CD4-positive, alpha-beta T cell (primary cell): ENCODE measurements around the gene DLST. TPM values are rescaled to one million over a fixed set of nuclear protein-coding genes. Genes with fewer than 3 reads are reported as not detected.

Experiments used
- ATAC-seq: fragments of 200-7000 bp; cut with Tn5 transposase; one replicate; pipeline ENCODE4 v1.10.0; 2022; ENCODE audit warnings: mild to moderate bottlenecking; ENCODE audit not compliant: poor library complexity
- CTCF ChIA-PET: fragments of 350-600 bp; sonication (Branson Sonifier 250); formaldehyde crosslinking; loops from one replicate; lab custom pipeline; 2021; ENCODE audit warnings: antibody characterized with exemption, inconsistent platforms; lab: Charles Lee
- POLR2A ChIA-PET: fragments of 350-600 bp; sonication (Branson Sonifier 250); formaldehyde crosslinking; loops from one replicate; lab custom pipeline; 2021; ENCODE audit warnings: antibody characterized with exemption, inconsistent platforms; lab: Charles Lee
- DNase-seq, 14 experiments: peaks; one replicate each; pipeline ENCODE4 v3.0.0-alpha.2; 2013 to 2020; ENCODE audit warnings: mixed read lengths in 2 of 14
- H3K27ac ChIP-seq, 2 donors: one replicate each; pipeline versions ENCODE4 v1.5.1 to v1.7.0; 2013; ENCODE audit warnings: low read length in 2 of 2, low read depth in 1 of 2, mild to moderate bottlenecking in 1 of 2
- H3K27me3 ChIP-seq, 2 experiments: 1 replicate in 1 of 2; 2 replicates in 1 of 2; pipeline versions ENCODE4 v1.6.1 to v1.7.0; 2013; ENCODE audit warnings: low read length in 2 of 2, control low read depth in 1 of 2, mild to moderate bottlenecking in 1 of 2, moderate library complexity in 1 of 2; ENCODE audit not compliant: insufficient read depth in 2 of 2, control insufficient read depth in 1 of 2
- H3K36me3 ChIP-seq: one replicate; pipeline ENCODE4 v1.6.1; 2013; ENCODE audit warnings: low read length, control low read depth; ENCODE audit not compliant: insufficient read depth
- H3K4me1 ChIP-seq: one replicate; pipeline ENCODE4 v1.6.1; 2013; ENCODE audit warnings: low read length, control low read depth; ENCODE audit not compliant: insufficient read depth
- H3K4me3 ChIP-seq: one replicate; pipeline ENCODE4 v1.5.1; 2013; ENCODE audit warnings: mild to moderate bottlenecking, low read length, moderate library complexity
- H3K9me3 ChIP-seq, 2 experiments: 1 replicate in 1 of 2; 2 replicates in 1 of 2; pipeline versions ENCODE4 v1.6.1 to v1.7.0; 2013; ENCODE audit warnings: low read length in 2 of 2, mild to moderate bottlenecking in 2 of 2, control low read depth in 1 of 2, moderate library complexity in 1 of 2; ENCODE audit not compliant: control insufficient read depth in 1 of 2, insufficient read depth in 1 of 2
- H3K27ac Mint-ChIP-seq: one replicate; pipeline ENCODE4 v1.8.0; 2020; ENCODE audit warnings: mixed read lengths
- H3K27me3 Mint-ChIP-seq: one replicate; pipeline ENCODE4 v1.8.0; 2021; ENCODE audit warnings: mixed read lengths
- H3K36me3 Mint-ChIP-seq: one replicate; pipeline ENCODE4 v1.8.0; 2021; ENCODE audit warnings: low read depth, mixed read lengths
- H3K4me1 Mint-ChIP-seq: one replicate; pipeline ENCODE4 v1.8.0; 2021; ENCODE audit warnings: low read depth, mixed read lengths
- H3K4me3 Mint-ChIP-seq: one replicate; pipeline ENCODE4 v1.8.0; 2020; ENCODE audit warnings: mild to moderate bottlenecking, mixed read lengths
- H3K9me3 Mint-ChIP-seq: one replicate; pipeline ENCODE4 v1.8.0; 2020; ENCODE audit warnings: mixed read lengths
- intact Hi-C, 2 experiments: fragments of 100-400 bp; cut with DNase I in 1 of 2; cut with micrococcal nuclease in 1 of 2; formaldehyde crosslinking; loops; one replicate each; pipeline versions ENCODE4 v1.15.1 to v1.9.0; 2023 to 2025; cut with DNase I, micrococcal nuclease
- total RNA-seq, 174 experiments: library from RNA in 2 of 174; stranded (reverse) in 2 of 174; gene quantifications; one replicate each; pipeline ENCODE4 v1.2.3 and lab custom pipeline; 2021 to 2026
- TF ChIP-seq, protein P1 (sequence below): fragments of 200-600 bp; IDR thresholded peaks from one replicate; pipeline ENCODE4 v1.8.0; 2022; ENCODE audit warnings: antibody characterized with exemption, mild to moderate bottlenecking

The DLST gene
- total RNA-seq, 2 experiments from 2014 or later, result 162 to 170 TPM

DNA sequence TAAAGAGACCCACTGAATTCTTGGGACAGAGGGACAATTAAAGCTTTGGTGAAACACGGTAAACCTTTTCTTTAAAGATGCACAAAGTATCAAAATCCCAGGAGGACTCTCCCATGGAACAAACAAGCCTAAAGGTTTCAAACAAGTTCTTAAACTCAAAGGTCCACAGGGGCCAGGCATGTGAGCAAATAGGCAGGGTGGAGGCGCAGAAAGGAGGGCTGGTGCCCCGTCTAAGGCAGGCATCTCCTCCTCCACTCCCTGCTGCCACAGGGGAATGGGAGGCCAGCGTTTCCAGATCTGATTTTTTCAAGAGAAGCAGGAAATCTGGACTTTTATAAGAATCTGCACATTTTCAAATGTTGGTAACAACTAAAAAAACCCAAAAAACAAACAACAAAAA is 33.7 kb downstream of the DLST start:
- Histone ChIP-seq H3K27ac (no peak overlapping the region), H3K4me1 (no peaks in the 10 kb centered on the region), H3K4me3 (no peak overlapping the region), H3K27me3 (no peaks in the 10 kb centered on the region), H3K9me3 (no peaks in the 10 kb centered on the region), H3K36me3 (no peaks in the 10 kb centered on the region)
- H3K36me3 Mint-ChIP-seq, result no peaks in the 10 kb centered on the region
- DNase-seq (no peak), ATAC-seq (no peak)
- no peaks in the 10 kb centered on the region for H3K9me3 Mint-ChIP-seq
- H3K27ac Mint-ChIP-seq, result no peak overlapping the region
- no peaks in the 10 kb centered on the region for H3K27me3 Mint-ChIP-seq
- CTCF ChIA-PET, result no interaction called here
- no peaks in the 10 kb centered on the region for H3K4me1 Mint-ChIP-seq
- no peak overlapping the region for H3K4me3 Mint-ChIP-seq
- POLR2A ChIA-PET, result no interaction called here
- intact Hi-C loops, result loop anchor here in 1 of 2 experiments (2.0 kb wide), 1 partner anchor 173 kb away; no protein-coding TSS in a partner anchor
- TF ChIP-seq, protein P1, sequence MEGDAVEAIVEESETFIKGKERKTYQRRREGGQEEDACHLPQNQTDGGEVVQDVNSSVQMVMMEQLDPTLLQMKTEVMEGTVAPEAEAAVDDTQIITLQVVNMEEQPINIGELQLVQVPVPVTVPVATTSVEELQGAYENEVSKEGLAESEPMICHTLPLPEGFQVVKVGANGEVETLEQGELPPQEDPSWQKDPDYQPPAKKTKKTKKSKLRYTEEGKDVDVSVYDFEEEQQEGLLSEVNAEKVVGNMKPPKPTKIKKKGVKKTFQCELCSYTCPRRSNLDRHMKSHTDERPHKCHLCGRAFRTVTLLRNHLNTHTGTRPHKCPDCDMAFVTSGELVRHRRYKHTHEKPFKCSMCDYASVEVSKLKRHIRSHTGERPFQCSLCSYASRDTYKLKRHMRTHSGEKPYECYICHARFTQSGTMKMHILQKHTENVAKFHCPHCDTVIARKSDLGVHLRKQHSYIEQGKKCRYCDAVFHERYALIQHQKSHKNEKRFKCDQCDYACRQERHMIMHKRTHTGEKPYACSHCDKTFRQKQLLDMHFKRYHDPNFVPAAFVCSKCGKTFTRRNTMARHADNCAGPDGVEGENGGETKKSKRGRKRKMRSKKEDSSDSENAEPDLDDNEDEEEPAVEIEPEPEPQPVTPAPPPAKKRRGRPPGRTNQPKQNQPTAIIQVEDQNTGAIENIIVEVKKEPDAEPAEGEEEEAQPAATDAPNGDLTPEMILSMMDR, result no peak

DNA sequence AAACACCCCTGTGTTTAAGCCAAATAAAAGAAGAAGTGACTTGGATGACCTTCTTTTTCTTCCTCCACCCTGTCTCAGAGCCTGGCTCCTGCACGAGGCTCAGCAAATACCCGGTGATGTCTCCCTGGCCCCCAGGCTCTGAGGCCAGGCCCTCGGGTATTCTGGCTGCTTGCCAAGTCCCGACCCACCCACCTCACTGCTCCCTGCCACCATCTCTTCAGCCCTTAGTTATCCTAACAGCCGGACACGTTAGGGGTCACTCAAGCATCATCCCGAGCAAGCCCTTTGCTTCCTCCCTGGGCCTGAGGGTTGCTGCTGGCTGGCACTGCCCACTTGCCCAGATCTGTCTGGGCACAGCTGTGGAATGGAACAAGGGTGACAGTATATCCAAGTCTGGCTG is 34.1 kb downstream of the DLST start:
- Histone ChIP-seq H3K36me3 (no peaks in the 10 kb centered on the region), H3K4me3 (no peak overlapping the region), H3K4me1 (no peaks in the 10 kb centered on the region), H3K27me3 (no peaks in the 10 kb centered on the region), H3K27ac (no peak overlapping the region), H3K9me3 (no peaks in the 10 kb centered on the region)
- TF ChIP-seq, protein P1, result no peak
- ChIA-PET POLR2A (no interaction called here), CTCF (no interaction called here)
- H3K4me1 Mint-ChIP-seq, result no peaks in the 10 kb centered on the region
- ATAC-seq (no peak), DNase-seq (no peak)
- intact Hi-C loops, result loop anchor here in 1 of 2 experiments (2.0 kb wide), 1 partner anchor 173 kb away; no protein-coding TSS in a partner anchor
- no peak overlapping the region for H3K27ac Mint-ChIP-seq
- no peaks in the 10 kb centered on the region for H3K9me3 Mint-ChIP-seq
- H3K36me3 Mint-ChIP-seq, result no peaks in the 10 kb centered on the region
- no peak overlapping the region for H3K4me3 Mint-ChIP-seq
- no peaks in the 10 kb centered on the region for H3K27me3 Mint-ChIP-seq

DNA sequence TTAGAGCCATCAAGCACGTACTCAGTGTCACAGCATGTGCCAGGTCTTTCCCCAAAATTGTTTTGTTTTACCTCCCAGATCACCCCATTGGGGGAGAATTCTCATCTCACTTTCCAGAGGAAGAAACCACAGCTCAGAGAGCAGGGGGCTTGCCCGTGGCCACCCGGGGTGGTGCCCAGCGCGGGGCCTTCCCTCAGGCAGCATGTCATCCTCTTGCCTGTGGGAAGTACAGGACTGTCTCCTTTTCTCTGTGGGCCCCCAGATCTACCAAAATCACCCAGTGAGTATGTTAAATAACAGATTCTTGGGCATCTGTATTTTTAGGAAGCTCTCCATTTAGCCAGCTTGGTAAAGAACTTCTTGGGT is 35.4 kb downstream of the DLST start:
- no peaks in the 10 kb centered on the region for H3K9me3 ChIP-seq
- Mint-ChIP-seq H3K27me3 (no peaks in the 10 kb centered on the region), H3K36me3 (no peaks in the 10 kb centered on the region), H3K27ac (no peak overlapping the region), H3K4me1 (no peaks in the 10 kb centered on the region), H3K4me3 (no peak overlapping the region), H3K9me3 (no peaks in the 10 kb centered on the region)
- ATAC-seq (no peak), DNase-seq (no peak)
- ChIA-PET POLR2A (interaction anchor here (1.0 kb wide), 1 partner anchor 171 kb away, joined by 5 read pairs; no protein-coding TSS in a partner anchor), CTCF (interaction anchor here (1.3 kb wide), 1 partner anchor 62 kb away, joined by 4 read pairs; no protein-coding TSS in a partner anchor)
- TF ChIP-seq, protein P1, result no peak
- H3K27ac ChIP-seq, result no peak overlapping the region
- no peaks in the 10 kb centered on the region for H3K36me3 ChIP-seq
- intact Hi-C loops, result no loop called here
- H3K27me3 ChIP-seq, result no peaks in the 10 kb centered on the region
- no peak overlapping the region for H3K4me3 ChIP-seq
- no peaks in the 10 kb centered on the region for H3K4me1 ChIP-seq
